ENCODE data around the gene CLASP1.

DNA sequence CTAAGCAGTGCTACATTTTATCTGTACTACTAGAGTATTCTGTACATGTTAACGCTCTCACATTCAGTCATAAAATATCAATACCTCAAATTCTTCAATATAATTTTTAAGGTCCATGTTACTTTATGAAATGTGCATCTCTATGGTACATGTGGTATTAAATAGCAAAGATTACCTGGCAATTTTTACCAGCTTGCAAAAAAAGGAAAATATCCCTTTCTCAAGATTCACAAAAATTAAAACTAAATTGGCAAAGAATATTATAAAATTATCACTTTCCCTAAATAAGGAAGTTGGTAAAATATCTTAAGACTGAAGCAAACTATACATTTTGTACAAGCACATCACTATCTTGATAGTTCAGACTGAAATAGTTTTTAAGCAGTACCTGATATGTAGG, 233.5 kb downstream of the CLASP1 start:
- TF ChIP-seq EZH2phosphoT487 (IDR thresholded peaks at IDR 0.05; ENCODE audit: low read depth) = no peak
- TF ChIP-seq, protein P1, sequence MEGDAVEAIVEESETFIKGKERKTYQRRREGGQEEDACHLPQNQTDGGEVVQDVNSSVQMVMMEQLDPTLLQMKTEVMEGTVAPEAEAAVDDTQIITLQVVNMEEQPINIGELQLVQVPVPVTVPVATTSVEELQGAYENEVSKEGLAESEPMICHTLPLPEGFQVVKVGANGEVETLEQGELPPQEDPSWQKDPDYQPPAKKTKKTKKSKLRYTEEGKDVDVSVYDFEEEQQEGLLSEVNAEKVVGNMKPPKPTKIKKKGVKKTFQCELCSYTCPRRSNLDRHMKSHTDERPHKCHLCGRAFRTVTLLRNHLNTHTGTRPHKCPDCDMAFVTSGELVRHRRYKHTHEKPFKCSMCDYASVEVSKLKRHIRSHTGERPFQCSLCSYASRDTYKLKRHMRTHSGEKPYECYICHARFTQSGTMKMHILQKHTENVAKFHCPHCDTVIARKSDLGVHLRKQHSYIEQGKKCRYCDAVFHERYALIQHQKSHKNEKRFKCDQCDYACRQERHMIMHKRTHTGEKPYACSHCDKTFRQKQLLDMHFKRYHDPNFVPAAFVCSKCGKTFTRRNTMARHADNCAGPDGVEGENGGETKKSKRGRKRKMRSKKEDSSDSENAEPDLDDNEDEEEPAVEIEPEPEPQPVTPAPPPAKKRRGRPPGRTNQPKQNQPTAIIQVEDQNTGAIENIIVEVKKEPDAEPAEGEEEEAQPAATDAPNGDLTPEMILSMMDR (IDR thresholded peaks at IDR 0.05; ENCODE audit: low read depth, low read length) = no peak
